CD4-positive, alpha-beta T cell (primary cell): ENCODE measurements around the gene CDKN2B-AS1. TPM values are rescaled to one million over a fixed set of nuclear protein-coding genes. Genes with fewer than 3 reads are reported as not detected.

Source experiments
- ATAC-seq: fragments of 200-7000 bp; cut with Tn5 transposase; one replicate; pipeline ENCODE4 v1.10.0; 2022; ENCODE audit warnings: mild to moderate bottlenecking; ENCODE audit not compliant: poor library complexity
- CTCF ChIA-PET: fragments of 350-600 bp; sonication (Branson Sonifier 250); formaldehyde crosslinking; loops from one replicate; lab custom pipeline; 2021; ENCODE audit warnings: antibody characterized with exemption, inconsistent platforms; lab: Charles Lee
- POLR2A ChIA-PET: fragments of 350-600 bp; sonication (Branson Sonifier 250); formaldehyde crosslinking; loops from one replicate; lab custom pipeline; 2021; ENCODE audit warnings: antibody characterized with exemption, inconsistent platforms; lab: Charles Lee
- DNase-seq, 14 experiments: peaks; one replicate each; pipeline ENCODE4 v3.0.0-alpha.2; 2013 to 2020; ENCODE audit warnings: mixed read lengths in 2 of 14
- H3K27ac ChIP-seq, 2 donors: one replicate each; pipeline versions ENCODE4 v1.5.1 to v1.7.0; 2013; ENCODE audit warnings: low read length in 2 of 2, low read depth in 1 of 2, mild to moderate bottlenecking in 1 of 2
- H3K27me3 ChIP-seq, 2 experiments: 1 replicate in 1 of 2; 2 replicates in 1 of 2; pipeline versions ENCODE4 v1.6.1 to v1.7.0; 2013; ENCODE audit warnings: low read length in 2 of 2, control low read depth in 1 of 2, mild to moderate bottlenecking in 1 of 2, moderate library complexity in 1 of 2; ENCODE audit not compliant: insufficient read depth in 2 of 2, control insufficient read depth in 1 of 2
- H3K36me3 ChIP-seq: one replicate; pipeline ENCODE4 v1.6.1; 2013; ENCODE audit warnings: low read length, control low read depth; ENCODE audit not compliant: insufficient read depth
- H3K4me1 ChIP-seq: one replicate; pipeline ENCODE4 v1.6.1; 2013; ENCODE audit warnings: low read length, control low read depth; ENCODE audit not compliant: insufficient read depth
- H3K4me3 ChIP-seq: one replicate; pipeline ENCODE4 v1.5.1; 2013; ENCODE audit warnings: mild to moderate bottlenecking, low read length, moderate library complexity
- H3K9me3 ChIP-seq, 2 experiments: 1 replicate in 1 of 2; 2 replicates in 1 of 2; pipeline versions ENCODE4 v1.6.1 to v1.7.0; 2013; ENCODE audit warnings: low read length in 2 of 2, mild to moderate bottlenecking in 2 of 2, control low read depth in 1 of 2, moderate library complexity in 1 of 2; ENCODE audit not compliant: control insufficient read depth in 1 of 2, insufficient read depth in 1 of 2
- H3K27ac Mint-ChIP-seq: one replicate; pipeline ENCODE4 v1.8.0; 2020; ENCODE audit warnings: mixed read lengths
- H3K27me3 Mint-ChIP-seq: one replicate; pipeline ENCODE4 v1.8.0; 2021; ENCODE audit warnings: mixed read lengths
- H3K36me3 Mint-ChIP-seq: one replicate; pipeline ENCODE4 v1.8.0; 2021; ENCODE audit warnings: low read depth, mixed read lengths
- H3K4me1 Mint-ChIP-seq: one replicate; pipeline ENCODE4 v1.8.0; 2021; ENCODE audit warnings: low read depth, mixed read lengths
- H3K4me3 Mint-ChIP-seq: one replicate; pipeline ENCODE4 v1.8.0; 2020; ENCODE audit warnings: mild to moderate bottlenecking, mixed read lengths
- H3K9me3 Mint-ChIP-seq: one replicate; pipeline ENCODE4 v1.8.0; 2020; ENCODE audit warnings: mixed read lengths
- intact Hi-C, 2 experiments: fragments of 100-400 bp; cut with DNase I in 1 of 2; cut with micrococcal nuclease in 1 of 2; formaldehyde crosslinking; loops; one replicate each; pipeline versions ENCODE4 v1.15.1 to v1.9.0; 2023 to 2025; cut with DNase I, micrococcal nuclease
- total RNA-seq, 174 experiments: library from RNA in 2 of 174; stranded (reverse) in 2 of 174; gene quantifications; one replicate each; pipeline ENCODE4 v1.2.3 and lab custom pipeline; 2021 to 2026
- TF ChIP-seq, protein P1 (sequence below): fragments of 200-600 bp; IDR thresholded peaks from one replicate; pipeline ENCODE4 v1.8.0; 2022; ENCODE audit warnings: antibody characterized with exemption, mild to moderate bottlenecking

Gene CDKN2B-AS1
- total RNA-seq, 2 experiments from 2014 or later, result 0.25 to 0.30 TPM

DNA sequence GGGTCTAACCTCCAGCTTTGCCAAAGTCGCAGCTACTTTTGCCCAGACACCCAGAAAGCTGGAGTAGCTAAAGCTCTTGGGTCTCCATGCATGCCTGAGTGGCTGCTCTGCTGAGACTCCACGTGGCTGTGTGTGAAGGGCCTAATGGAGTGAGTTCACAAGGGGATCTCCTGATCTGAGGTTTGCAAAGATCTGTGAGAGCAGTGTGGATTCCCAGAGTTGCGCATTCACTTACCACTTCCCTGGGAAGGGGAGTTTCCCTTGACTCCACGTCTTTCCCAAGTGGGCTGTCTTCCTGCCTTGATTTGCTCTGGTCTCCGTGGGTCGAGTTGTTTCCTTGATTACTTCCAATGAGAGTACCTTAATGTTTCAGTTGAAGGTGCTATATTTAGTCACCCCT lies 32.1 kb downstream of the CDKN2B-AS1 start:
- ChIA-PET POLR2A (no interaction called here), CTCF (no interaction called here)
- Mint-ChIP-seq H3K9me3 (peaks cover 5% of the 10 kb centered on the region), H3K27me3 (peaks cover 33% of the 10 kb centered on the region), H3K27ac (no peak overlapping the region), H3K36me3 (no peaks in the 10 kb centered on the region), H3K4me1 (no peaks in the 10 kb centered on the region), H3K4me3 (no peak overlapping the region)
- no peak overlapping the region for H3K27ac ChIP-seq
- TF ChIP-seq, protein P1, sequence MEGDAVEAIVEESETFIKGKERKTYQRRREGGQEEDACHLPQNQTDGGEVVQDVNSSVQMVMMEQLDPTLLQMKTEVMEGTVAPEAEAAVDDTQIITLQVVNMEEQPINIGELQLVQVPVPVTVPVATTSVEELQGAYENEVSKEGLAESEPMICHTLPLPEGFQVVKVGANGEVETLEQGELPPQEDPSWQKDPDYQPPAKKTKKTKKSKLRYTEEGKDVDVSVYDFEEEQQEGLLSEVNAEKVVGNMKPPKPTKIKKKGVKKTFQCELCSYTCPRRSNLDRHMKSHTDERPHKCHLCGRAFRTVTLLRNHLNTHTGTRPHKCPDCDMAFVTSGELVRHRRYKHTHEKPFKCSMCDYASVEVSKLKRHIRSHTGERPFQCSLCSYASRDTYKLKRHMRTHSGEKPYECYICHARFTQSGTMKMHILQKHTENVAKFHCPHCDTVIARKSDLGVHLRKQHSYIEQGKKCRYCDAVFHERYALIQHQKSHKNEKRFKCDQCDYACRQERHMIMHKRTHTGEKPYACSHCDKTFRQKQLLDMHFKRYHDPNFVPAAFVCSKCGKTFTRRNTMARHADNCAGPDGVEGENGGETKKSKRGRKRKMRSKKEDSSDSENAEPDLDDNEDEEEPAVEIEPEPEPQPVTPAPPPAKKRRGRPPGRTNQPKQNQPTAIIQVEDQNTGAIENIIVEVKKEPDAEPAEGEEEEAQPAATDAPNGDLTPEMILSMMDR, result no peak
- H3K9me3 ChIP-seq, result peaks cover 0 to 5% of the 10 kb centered on the region in 2 experiments
- ATAC-seq, result no peak
- intact Hi-C loops, result no loop called here
- H3K4me1 ChIP-seq, result no peaks in the 10 kb centered on the region
- H3K4me3 ChIP-seq, result no peak overlapping the region
- H3K36me3 ChIP-seq, result no peaks in the 10 kb centered on the region
- peaks cover 0 to 3% of the 10 kb centered on the region in 2 experiments for H3K27me3 ChIP-seq
- peak in 2 of 14 experiments; percentile 11 to 37 for DNase-seq

DNA sequence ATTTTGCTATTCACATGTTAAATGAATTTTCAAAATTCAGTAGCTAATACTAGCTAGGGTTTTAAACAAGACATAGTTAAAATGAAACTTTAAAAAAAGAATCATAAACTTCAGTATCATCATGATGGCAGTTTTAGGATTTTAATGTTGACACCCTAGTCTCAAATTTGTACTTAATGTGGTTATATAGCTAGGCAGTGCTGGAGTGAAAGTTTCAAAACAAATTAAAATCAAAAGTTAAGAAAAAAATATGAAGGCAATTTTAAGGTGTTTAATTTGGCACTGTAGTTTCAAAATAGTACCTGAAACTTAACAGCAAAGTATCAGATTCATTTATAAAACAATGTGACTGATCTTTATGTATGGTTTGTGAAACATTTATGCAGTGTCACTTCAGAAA lies 33.8 kb downstream of the CDKN2B-AS1 start:
- Histone ChIP-seq H3K9me3 (peaks cover 0 to 5% of the 10 kb centered on the region in 2 experiments), H3K27me3 (peaks cover 0 to 3% of the 10 kb centered on the region in 2 experiments), H3K27ac (no peak overlapping the region), H3K36me3 (no peaks in the 10 kb centered on the region), H3K4me1 (no peaks in the 10 kb centered on the region), H3K4me3 (no peak overlapping the region)
- DNase-seq (no peak), ATAC-seq (no peak)
- H3K27ac Mint-ChIP-seq, result no peak overlapping the region
- no peaks in the 10 kb centered on the region for H3K9me3 Mint-ChIP-seq
- no peaks in the 10 kb centered on the region for H3K36me3 Mint-ChIP-seq
- intact Hi-C loops, result no loop called here
- ChIA-PET CTCF (no interaction called here), POLR2A (no interaction called here)
- no peak overlapping the region for H3K4me3 Mint-ChIP-seq
- H3K27me3 Mint-ChIP-seq, result peaks cover 24% of the 10 kb centered on the region
- no peaks in the 10 kb centered on the region for H3K4me1 Mint-ChIP-seq
- TF ChIP-seq, protein P1, result no peak

GRCh38 chr9:22029231-22029630 lies 34.6 kb downstream of the CDKN2B-AS1 start:
- ChIA-PET CTCF (no interaction called here), POLR2A (no interaction called here)
- no peak overlapping the region for H3K27ac ChIP-seq
- H3K36me3 ChIP-seq, result no peaks in the 10 kb centered on the region
- no peaks in the 10 kb centered on the region for H3K4me1 ChIP-seq
- no peak overlapping the region for H3K4me3 ChIP-seq
- Mint-ChIP-seq H3K27ac (no peak overlapping the region), H3K4me3 (no peak overlapping the region), H3K9me3 (no peaks in the 10 kb centered on the region), H3K4me1 (no peaks in the 10 kb centered on the region), H3K36me3 (no peaks in the 10 kb centered on the region), H3K27me3 (peaks cover 18% of the 10 kb centered on the region)
- peaks cover 0 to 2% of the 10 kb centered on the region in 2 experiments for H3K27me3 ChIP-seq
- no peak for DNase-seq
- peaks cover 0 to 5% of the 10 kb centered on the region in 2 experiments for H3K9me3 ChIP-seq
- intact Hi-C loops, result no loop called here
- no peak for ATAC-seq
- TF ChIP-seq, protein P1, result no peak
